ENCODE results near the gene ANP32E. TPM values are rescaled to one million over a fixed set of nuclear protein-coding genes. Genes with fewer than 3 reads are reported as not detected.
A peak's percentile ranks its signal among the peaks of the same experiment; 100 is the strongest.

Gene ANP32E
- total and polyA plus RNA-seq, 2 of the 4 experiments (the other 2 are of a cell fraction): 5.9 to 18.4 TPM

DNA sequence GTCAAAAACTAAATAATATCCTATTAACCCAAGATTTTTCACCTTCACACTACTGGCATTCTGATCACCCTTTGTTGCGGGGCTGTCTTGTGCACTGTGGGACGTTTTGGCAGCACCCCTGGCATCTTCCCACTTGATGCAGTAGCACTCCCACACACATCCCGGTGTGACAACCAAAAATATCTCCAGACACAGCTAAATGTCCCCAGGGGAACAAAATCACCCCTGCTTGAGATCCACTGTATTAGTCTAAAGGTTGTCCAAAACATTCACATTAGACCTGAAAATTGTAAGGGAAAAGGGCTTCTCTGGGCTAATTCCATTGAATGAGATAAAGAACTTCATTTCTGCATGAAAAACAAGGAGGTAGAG, 48.4 kb downstream of the ANP32E start:
- ChIA-PET CTCF (interaction anchor here (0.6 to 1.6 kb wide), 15 partner anchors 9 to 300 kb away, joined by 3 to 13 read pairs (median 4); partner anchors contain the start of gene VPS45), POLR2A (ENCODE audit: unreplicated experiment) (interaction anchor here (1.7 kb wide), 1 partner anchor 300 kb away, joined by 9 read pairs; a partner anchor contains a TSS)
- dilution Hi-C loops (cut with HindIII; ENCODE audit: low sequenced_read_pairs, unreplicated experiment) (no loop called here), intact Hi-C loops (cut with micrococcal nuclease) (loop anchor here (1.0 kb wide), 1 partner anchor 225 kb away; no protein-coding TSS in a partner anchor), in situ Hi-C loops (cut with MboI; ENCODE audit: low sequenced_read_pairs) (no loop called here)
- H2BK15ac ChIP-seq (ENCODE audit: low read depth, low read length): peak overlapping the region; percentile 74; the same call in 2 of the 3 replicates
- no peak for DNase-seq
- H3K9ac ChIP-seq (ENCODE audit: low read depth, low read length): no peak overlapping the region
- no peaks in the 10 kb centered on the region for H3K36me3 ChIP-seq (ENCODE audit: control insufficient read depth, insufficient read depth, low read length)
- peak overlapping the region; percentile 56; the same call in 1 of the 2 replicates for H4K91ac ChIP-seq (ENCODE audit: insufficient read depth, low read depth, low read length)
- H4K20me1 ChIP-seq (ENCODE audit: insufficient read depth, low read length): no peaks in the 10 kb centered on the region
- H3K79me1 ChIP-seq (ENCODE audit: low read depth in 1 of 2, low read length in 2 of 2): peaks cover 0 to 3% of the 10 kb centered on the region in 2 experiments; a peak in 1 of 4 replicates
- no TSS peak for BruUV-seq (replicated peaks)
- no peaks in the 10 kb centered on the region for H3K9me1 ChIP-seq (ENCODE audit: insufficient read depth, low read length)
- ATAC-seq (ENCODE audit: low read depth): no peak; the same call in 1 of the 2 replicates
- no peak overlapping the region for H4K5ac ChIP-seq (ENCODE audit: low read depth, low read length)
- peak overlapping the region; percentile 91; the same call in 1 of the 2 replicates for H2AK5ac ChIP-seq (ENCODE audit: low read depth, low read length)
- peak overlapping the region; percentile 73 for H2AFZ ChIP-seq (replicated peaks; ENCODE audit: low read length, poor library complexity)
- H3K56ac ChIP-seq (ENCODE audit: extremely low read depth, insufficient read depth, low read length): no peak overlapping the region
- peak overlapping the region; percentile 36; the same call in 1 of the 2 replicates for H3K4ac ChIP-seq (ENCODE audit: low read depth, low read length)
- whole genome bisulfite sequencing, 2 experiments (ENCODE audit: extremely low coverage in 2 of 2, insufficient read length in 1 of 2): no CpG with 5 or more reads among the region's 3 CpGs
- no peak overlapping the region for H3K4me2 ChIP-seq (ENCODE audit: low read depth, low read length)
- no peak overlapping the region for H3K27ac ChIP-seq (ENCODE audit: insufficient read depth, low read length)
- H3K9me3 ChIP-seq (ENCODE audit: control insufficient read depth, insufficient read depth, low read length): no peaks in the 10 kb centered on the region
- peak overlapping the region; percentile 21 to 78; a peak in 3 of 4 replicates for H4K8ac ChIP-seq (ENCODE audit: low read depth in 2 of 2, low read length in 2 of 2)
- H2BK120ac ChIP-seq (ENCODE audit: low read depth, low read length): peak overlapping the region; percentile 50
- H3K14ac ChIP-seq (replicated peaks; ENCODE audit: low read depth, low read length): no peak overlapping the region; the same call in 1 of the 2 replicates
- TF ChIP-seq RFX5 (IDR thresholded peaks at IDR 0.05; ENCODE audit: low read depth, low read length) (no peak), RCOR1 (IDR thresholded peaks at IDR 0.05; ENCODE audit: insufficient replicate concordance, low read length) (no peak), RAD21 (IDR thresholded peaks at IDR 0.05; ENCODE audit: low read length) (no peak), NFE2L2 (IDR thresholded peaks at IDR 0.05; ENCODE audit: low read depth, low read length) (no peak), CEBPB (IDR thresholded peaks at IDR 0.05; ENCODE audit: low read depth, low read length) (no peak), POLR2A (IDR thresholded peaks at IDR 0.05; ENCODE audit: low read depth, low read length) (no peak), MXI1 (IDR thresholded peaks at IDR 0.05; ENCODE audit: borderline replicate concordance, low read depth, low read length) (no peak), MAFK (IDR thresholded peaks at IDR 0.05; ENCODE audit: low read depth, low read length) (no peak), CHD1 (IDR thresholded peaks at IDR 0.05; ENCODE audit: low read depth, low read length) (no peak), ELK1 (IDR thresholded peaks at IDR 0.05; ENCODE audit: borderline replicate concordance, low read depth, low read length) (no peak), SMC3 (IDR thresholded peaks at IDR 0.05; ENCODE audit: low read depth, low read length) (no peak)
- TF ChIP-seq, protein P1, sequence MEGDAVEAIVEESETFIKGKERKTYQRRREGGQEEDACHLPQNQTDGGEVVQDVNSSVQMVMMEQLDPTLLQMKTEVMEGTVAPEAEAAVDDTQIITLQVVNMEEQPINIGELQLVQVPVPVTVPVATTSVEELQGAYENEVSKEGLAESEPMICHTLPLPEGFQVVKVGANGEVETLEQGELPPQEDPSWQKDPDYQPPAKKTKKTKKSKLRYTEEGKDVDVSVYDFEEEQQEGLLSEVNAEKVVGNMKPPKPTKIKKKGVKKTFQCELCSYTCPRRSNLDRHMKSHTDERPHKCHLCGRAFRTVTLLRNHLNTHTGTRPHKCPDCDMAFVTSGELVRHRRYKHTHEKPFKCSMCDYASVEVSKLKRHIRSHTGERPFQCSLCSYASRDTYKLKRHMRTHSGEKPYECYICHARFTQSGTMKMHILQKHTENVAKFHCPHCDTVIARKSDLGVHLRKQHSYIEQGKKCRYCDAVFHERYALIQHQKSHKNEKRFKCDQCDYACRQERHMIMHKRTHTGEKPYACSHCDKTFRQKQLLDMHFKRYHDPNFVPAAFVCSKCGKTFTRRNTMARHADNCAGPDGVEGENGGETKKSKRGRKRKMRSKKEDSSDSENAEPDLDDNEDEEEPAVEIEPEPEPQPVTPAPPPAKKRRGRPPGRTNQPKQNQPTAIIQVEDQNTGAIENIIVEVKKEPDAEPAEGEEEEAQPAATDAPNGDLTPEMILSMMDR (conservative IDR thresholded peaks at IDR 0.05; ENCODE audit: low read depth, low read length): no peak
- no peaks in the 10 kb centered on the region for H3K27me3 ChIP-seq (ENCODE audit: control insufficient read depth, insufficient read depth, low read length)
- peaks cover 4% of the 10 kb centered on the region for H3K4me1 ChIP-seq (ENCODE audit: control insufficient read depth, insufficient read depth, low read length)
- H3K18ac ChIP-seq (ENCODE audit: low read depth, low read length): no peak overlapping the region
- no peak overlapping the region for H3K4me3 ChIP-seq (ENCODE audit: insufficient read depth, low read depth, low read length)
- no peak overlapping the region for H2BK5ac ChIP-seq (ENCODE audit: low read depth, low read length, poor library complexity, severe bottlenecking)
- peak overlapping the region; percentile 65; the same call in 1 of the 2 replicates for H2BK20ac ChIP-seq (ENCODE audit: low read depth, low read length)
- no peak overlapping the region for H3K23ac ChIP-seq (ENCODE audit: low read depth, low read length)
- no peak overlapping the region for H2AK9ac ChIP-seq (replicated peaks; ENCODE audit: low read depth, low read length, poor library complexity)

Data from IMR-90 (cell line).